ENCODE results near the gene APEX1.

The APEX1 gene

GRCh38 chr14:20454516-20455354 is at the start of gene APEX1, which contains the start of gene OSGEP:
Gene APEX1, plus strand, starts transcription at chr14:20455226. Its CDS starts 420 bp downstream, at chr14:20455646.
Gene OSGEP, minus strand, starts transcription at chr14:20454812. Its CDS starts 129 bp downstream, at chr14:20454683.
- DNase-seq (ENCODE audit: low read depth) = peak; percentile 92

GRCh38 chr14:20409226-20409625 is 45.8 kb upstream of the APEX1 start:
- DNase-seq (ENCODE audit: low read depth) = no peak

GRCh38 chr14:20412411-20412810 is 42.6 kb upstream of the APEX1 start:
- no peak for DNase-seq (ENCODE audit: low read depth)

- peak; percentile 65 for DNase-seq (ENCODE audit: low read depth)
These were observed 41.9 kb upstream of the APEX1 start, which contains the start of gene TEP1 for GRCh38 chr14:20412876-20413743. Gene TEP1, minus strand, starts transcription at chr14:20413501. Its CDS starts 5,062 bp downstream, at chr14:20408439.

- no peak for DNase-seq (ENCODE audit: low read depth)
These were observed 41.3 kb upstream of the APEX1 start for GRCh38 chr14:20413744-20414082.

GRCh38 chr14:20415782-20416206 is 39.2 kb upstream of the APEX1 start:
- no peak for DNase-seq (ENCODE audit: low read depth)

- DNase-seq (ENCODE audit: low read depth) = no peak
These were observed 38.8 kb upstream of the APEX1 start for GRCh38 chr14:20416223-20416622.

GRCh38 chr14:20417250-20418186 is 37.5 kb upstream of the APEX1 start:
- DNase-seq (ENCODE audit: low read depth) = no peak

GRCh38 chr14:20418501-20418909 is 36.5 kb upstream of the APEX1 start:
- DNase-seq (ENCODE audit: low read depth) = no peak

- no peak for DNase-seq (ENCODE audit: low read depth)
These were observed 35.6 kb upstream of the APEX1 start for GRCh38 chr14:20419419-20419818.

- no peak for DNase-seq (ENCODE audit: low read depth)
These were observed 33.8 kb upstream of the APEX1 start for GRCh38 chr14:20421267-20421666.

- DNase-seq (ENCODE audit: low read depth) = no peak
These were observed 32.1 kb upstream of the APEX1 start for GRCh38 chr14:20422886-20423285.

- DNase-seq (ENCODE audit: low read depth) = no peak
These were observed 30.2 kb upstream of the APEX1 start for GRCh38 chr14:20424851-20425250.

GRCh38 chr14:20427231-20428009 is 27.6 kb upstream of the APEX1 start:
- DNase-seq (ENCODE audit: low read depth) = no peak

- DNase-seq (ENCODE audit: low read depth) = no peak
These were observed 27.0 kb upstream of the APEX1 start for GRCh38 chr14:20428010-20428365.

- no peak for DNase-seq (ENCODE audit: low read depth)
These were observed 26.2 kb upstream of the APEX1 start for GRCh38 chr14:20428802-20429201.

- DNase-seq (ENCODE audit: low read depth) = no peak
These were observed 25.0 kb upstream of the APEX1 start for GRCh38 chr14:20429801-20430669.

- DNase-seq (ENCODE audit: low read depth) = no peak
These were observed 20.1 kb upstream of the APEX1 start for GRCh38 chr14:20434701-20435581.
